Activated gamma-delta T cell treated with anti-CD3 and anti-CD28 coated beads, Interleukin-2, amount 50 U/mL, for 16 hours (primary cell): ENCODE data around the gene ABHD8.

Source experiments
- DNase-seq: peaks from one replicate; pipeline ENCODE4 v3.0.0-alpha.2; 2020; ENCODE audit warnings: low read depth

ABHD8 gene

DNA sequence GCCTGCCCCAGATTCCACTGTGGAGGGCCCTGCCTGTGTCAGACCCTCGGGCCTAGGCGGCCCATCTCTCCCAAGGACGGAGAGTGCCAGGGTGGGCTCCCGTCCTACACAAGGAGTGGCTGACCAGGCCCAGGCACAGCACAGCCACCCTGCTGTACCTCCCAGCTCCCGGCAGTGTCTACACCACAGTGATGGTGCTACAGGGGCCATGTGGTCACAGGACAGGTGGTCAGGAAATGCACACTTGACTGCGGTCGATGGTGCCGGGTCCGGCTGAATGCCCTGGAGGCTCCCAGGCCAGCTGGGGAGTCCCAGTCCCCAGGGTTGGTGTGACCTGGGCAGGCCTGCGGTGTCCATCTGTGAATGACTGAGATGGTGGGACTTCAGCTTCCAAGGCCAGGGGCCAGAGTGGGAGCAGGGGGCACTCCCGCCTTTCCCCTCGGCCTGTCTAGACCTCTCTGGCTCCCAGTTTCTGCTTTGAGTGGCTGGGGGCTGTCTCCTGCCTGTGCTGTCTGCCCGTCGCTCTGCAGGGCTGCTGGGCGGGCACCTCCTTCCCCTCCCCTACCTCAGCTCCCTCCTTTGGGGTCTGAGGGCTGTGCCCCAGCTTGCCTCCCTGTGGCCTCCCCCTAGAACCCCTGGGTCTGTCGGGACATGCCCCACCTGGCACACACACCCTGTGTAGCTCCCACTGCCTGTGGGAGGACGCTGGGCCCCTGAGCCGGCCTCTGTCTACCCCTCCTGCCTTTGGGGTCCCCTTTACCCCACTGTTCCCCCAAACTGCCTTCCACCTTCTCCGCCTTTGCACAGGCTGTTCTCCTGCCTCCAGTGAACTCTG is 18.6 kb upstream of the ABHD8 start:
- no peak for DNase-seq

DNA sequence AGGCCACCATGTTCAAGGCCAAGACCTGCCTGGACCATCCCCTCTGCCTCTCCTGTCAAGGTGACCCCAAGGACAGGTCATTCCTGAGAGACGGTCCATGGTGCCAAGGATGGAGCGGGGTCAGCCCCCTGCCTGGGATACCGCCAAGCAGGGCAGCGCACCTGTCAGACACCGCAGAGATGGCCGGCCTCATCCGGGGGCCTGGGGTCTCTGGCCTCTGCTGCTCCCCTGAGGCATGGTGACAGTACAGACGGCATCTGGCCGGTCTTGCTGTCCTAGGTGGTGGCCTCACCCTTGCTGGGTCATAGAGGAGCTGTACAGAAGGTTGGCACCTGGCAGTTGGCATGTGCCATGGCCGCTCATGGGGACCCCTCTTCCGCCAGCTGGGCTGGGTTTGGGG is 17.2 kb upstream of the ABHD8 start:
- DNase-seq: no peak

DNA sequence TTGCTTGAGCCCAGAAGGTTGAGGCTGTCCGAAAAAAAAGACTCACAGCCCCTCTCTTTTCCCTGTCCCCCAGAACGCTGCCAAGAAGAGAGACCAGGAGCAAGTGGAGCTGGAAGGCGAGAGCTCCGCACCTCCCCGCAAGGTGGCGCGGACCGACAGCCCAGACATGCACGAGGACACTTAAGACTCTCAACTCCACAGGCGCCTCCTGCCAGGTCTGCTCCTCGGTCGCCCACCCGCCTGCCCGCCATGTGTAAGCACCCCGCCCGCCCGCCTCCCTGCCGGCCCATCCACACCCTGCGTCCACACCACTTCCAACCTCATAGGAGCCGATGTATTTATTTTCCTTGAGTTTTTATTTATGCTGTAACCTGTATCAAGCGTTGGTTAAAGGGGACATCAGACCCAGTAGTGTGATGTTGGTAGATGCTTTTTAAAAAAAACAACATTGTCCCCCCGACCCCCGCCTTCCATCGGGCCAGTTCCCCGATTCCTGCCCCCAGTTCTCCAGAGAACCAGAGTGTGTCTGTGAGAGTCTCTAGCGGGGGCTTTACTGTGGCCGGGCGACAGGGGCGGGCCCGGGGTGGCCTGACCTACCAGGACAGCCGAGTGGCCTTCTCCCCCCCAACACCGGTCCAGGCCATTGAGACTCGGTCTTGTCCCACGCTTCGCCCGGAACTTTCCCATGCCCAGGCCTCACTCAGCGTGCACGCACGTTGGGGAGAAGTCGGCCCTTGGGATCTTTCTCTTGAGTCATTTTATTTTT is 16.4 kb upstream of the ABHD8 start:
- DNase-seq: no peak

DNA sequence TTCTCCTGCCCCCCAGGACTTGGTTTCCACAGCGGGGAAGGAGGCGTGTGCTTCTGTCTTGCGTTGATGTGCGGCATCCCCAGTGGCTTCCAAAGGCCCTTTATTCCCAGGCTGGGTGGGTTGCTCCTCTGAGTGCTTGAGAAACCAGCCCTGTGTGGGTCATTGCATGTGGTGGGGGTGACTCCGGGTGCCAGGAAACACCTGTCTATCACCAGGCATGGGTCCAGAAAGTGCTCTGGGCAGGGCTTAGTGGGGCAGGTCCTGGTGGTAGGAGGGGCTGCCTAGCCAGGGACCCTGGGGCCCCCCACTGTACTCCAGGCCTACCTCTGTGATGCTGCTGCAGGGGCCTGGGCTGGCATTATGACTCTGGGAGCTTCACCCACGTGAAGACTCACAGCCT is 15.7 kb upstream of the ABHD8 start:
- no peak for DNase-seq

GRCh38 chr19:17314007-17314593 is 10.9 kb upstream of the ABHD8 start:
- DNase-seq: no peak

GRCh38 chr19:17312189-17313113 is 9.2 kb upstream of the ABHD8 start:
- no peak for DNase-seq

- DNase-seq: no peak
Measured at GRCh38 chr19:17311455-17312188, 8.4 kb upstream of the ABHD8 start.

DNA sequence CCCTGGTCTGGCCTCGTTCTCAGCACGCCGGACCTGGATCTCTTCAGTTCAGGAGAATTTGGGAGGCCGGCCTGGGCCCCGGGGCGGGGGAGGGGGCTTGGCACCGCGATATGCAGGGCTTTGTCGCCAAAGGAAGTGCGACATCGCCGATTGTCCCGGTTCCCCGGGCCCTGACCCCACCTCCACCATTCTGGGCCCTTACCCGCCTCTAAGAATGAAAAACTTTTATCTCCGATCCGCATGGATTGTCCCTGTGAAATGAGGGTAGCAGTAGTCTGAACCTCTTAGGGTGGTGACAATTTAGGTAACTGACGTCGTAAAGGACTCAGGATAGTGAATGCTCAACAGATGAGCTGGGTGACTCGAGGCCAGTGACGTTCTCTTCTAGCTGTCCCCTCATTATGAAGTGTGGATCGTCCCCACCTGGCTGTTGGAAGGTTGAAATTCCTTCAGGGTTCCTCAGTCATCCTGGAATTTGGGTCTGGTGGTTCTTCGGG is 6.8 kb upstream of the ABHD8 start:
- no peak for DNase-seq

DNA sequence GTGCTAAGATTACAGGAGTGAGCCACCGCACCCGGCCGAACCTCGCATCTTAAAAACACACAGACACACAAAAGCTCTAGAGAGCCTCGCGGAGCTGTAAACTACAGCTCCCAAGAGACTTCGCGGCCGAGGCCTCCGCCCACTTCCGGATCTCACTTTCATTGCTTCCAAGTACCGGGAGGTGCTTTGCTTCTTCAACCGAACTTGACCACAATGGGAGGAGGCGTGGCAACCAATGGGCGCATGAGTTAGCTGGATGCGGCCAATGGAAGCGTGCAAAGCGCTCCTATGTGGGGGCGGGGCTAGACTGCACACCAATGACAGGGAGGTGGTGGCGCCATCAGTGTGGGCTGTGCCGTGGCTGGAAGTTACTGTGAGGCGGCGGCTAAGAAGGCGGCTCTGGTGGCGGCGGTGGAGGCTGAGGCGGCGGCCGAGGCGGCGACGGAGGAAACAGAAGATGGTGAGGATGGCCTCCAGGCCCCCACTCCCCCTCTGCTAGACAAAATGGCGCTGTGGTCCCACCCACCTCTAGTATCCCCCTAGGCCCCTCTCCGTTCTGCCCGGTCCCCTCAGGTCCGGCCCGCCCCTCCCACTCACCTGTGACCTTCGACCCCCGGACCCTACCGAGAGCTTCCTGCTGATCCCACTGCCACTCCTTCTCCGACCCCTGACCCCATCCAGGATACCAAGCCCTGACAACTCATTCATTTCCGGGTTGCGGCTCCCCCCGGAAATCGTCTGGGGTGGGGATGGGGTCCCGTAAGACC is 6.2 kb upstream of the ABHD8 start, which contains the start of gene DDA1:
TSS of gene DDA1 (plus strand) at position 366 of the 767 bp plus-strand sequence. CDS start at position 458, 92 bp downstream.
- peak; percentile 99 for DNase-seq

GRCh38 chr19:17307876-17308377 is 4.7 kb upstream of the ABHD8 start:
- DNase-seq: no peak

GRCh38 chr19:17306285-17306714 is 3.1 kb upstream of the ABHD8 start:
- DNase-seq: no peak

DNA sequence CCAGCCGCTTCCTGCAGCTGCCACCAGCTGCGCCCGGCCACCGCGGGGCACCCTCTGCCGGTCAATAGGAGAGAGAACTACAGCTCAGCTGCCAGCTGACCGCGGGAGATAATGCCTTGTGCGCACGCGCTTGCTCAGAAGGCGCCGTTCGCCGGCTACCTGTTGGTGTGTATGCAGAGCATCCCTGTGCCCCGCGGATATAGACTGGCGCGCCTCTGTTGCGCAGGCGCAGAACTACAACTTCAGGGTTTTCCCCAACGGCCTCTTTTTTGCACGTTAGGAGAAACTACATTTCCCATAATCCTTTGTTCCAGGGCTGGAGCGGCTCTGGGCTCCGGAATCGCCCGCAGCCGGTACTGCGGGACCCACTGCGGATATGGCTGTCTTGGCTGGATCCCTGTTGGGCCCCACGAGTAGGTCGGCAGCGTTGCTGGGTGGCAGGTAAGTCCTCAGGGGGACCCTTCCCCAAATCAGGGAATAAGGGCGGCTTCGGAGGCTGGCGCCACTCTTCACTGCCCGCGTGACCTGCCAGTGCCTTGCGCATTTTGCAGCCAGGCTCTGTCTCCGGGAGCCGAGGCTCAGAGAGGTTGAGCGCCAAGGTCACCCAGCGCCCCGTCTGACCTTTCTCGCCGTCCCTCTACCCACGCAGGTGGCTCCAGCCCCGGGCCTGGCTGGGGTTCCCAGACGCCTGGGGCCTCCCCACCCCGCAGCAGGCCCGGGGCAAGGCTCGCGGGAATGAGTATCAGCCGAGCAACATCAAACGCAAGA is 2.5 kb upstream of the ABHD8 start, which contains the start of gene MRPL34:
TSS of gene MRPL34 (plus strand) at position 356 of the 768 bp plus-strand sequence. CDS start at position 377, 21 bp downstream.
- DNase-seq: peak; percentile 87

DNA sequence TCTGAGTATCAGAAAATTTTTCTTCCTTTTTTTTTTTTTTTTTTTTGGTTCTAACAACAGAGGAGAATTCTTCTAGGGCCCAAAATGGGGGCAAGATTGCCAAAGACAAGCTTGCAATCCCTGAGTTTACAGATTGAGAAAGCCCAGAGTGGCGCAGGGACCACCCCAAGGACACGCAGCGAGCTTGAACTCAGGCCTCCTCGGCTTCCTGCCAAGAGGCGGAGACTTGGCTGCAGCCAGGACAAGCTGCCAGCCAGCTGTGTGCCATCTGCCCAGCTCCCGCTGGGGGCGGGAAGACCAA is 1.9 kb upstream of the ABHD8 start:
- no peak for DNase-seq

GRCh38 chr19:17304386-17305215 is 1.4 kb upstream of the ABHD8 start:
- no peak for DNase-seq

DNA sequence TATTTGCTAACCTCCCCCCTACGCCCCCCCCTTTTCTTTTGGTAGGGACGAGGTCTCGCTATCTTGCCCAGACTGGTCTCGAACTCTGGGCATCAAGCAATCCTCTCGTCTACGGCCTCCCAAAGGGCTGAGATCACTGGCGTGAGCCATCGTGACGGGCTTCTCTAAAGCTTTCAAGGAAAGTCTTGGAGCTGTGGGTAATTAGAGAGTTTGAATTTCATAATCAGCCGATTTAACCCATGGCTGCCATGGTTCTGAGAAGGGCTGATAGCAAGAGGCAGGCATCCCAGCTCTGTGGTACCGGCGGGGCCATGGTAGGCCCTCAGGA is 679 bp upstream of the ABHD8 start:
- no peak for DNase-seq

- no peak for DNase-seq
Measured at GRCh38 chr19:17302391-17303166, 646 bp downstream of the ABHD8 start.

DNA sequence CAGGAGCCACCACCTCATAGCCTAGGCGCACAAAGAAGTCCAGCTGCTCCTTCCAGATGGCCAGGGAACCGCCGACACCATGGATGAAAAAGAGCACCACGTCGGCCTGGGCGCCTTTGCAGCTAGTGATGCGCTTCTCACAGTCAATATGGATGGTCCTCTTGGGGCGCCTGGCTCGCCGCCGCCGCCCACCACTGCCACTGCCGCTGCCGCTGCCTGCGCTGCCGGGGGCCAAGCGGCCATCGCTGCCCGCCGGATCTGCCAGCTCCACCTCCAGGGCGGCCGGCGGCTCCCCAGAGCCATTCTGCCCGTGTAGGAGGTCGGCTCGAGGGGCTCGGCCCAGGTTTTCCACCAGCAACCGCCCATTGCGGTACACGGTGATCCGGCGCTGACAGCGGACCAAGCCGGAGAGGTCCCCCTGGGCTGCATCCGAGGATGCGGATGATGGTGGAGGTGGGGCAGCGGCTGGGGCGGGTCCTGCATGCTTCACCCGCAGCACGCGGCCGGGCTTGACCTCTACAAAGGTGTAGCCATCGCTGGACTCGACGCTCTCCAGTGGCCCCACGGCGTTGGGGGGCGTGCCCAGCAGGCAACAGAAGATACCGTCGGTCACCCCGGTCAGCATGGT is 2.1 kb downstream of the ABHD8 start:
- DNase-seq: no peak
